ENCODE results near the gene HCRTR1. TPM values are rescaled to one million over a fixed set of nuclear protein-coding genes. Genes with fewer than 3 reads are reported as not detected.

The HCRTR1 gene
- total and polyA plus RNA-seq, 10 of the 15 experiments (the other 5 are each of a cell fraction or from before 2014, with no cell fraction given), result not detected

GRCh38 chr1:31567956-31568570 is 49.4 kb upstream of the HCRTR1 start (continued):
- TF ChIP-seq MEF2A (IDR thresholded peaks at IDR 0.05; ENCODE audit: insufficient read depth, low read depth, low read length) (no peak), TBL1XR1 (IDR thresholded peaks at IDR 0.05; ENCODE audit: low read depth, low read length) (no peak), CBX5 (IDR thresholded peaks at IDR 0.05; ENCODE audit: low read depth) (no peak), MYB (IDR thresholded peaks at IDR 0.05; ENCODE audit: borderline replicate concordance, low read depth, low read length) (no peak), ZNF622 (IDR thresholded peaks at IDR 0.05) (no peak), RELB (IDR thresholded peaks at IDR 0.05; ENCODE audit: low read depth) (no peak), MYC (IDR thresholded peaks at IDR 0.05; ENCODE audit: insufficient read depth, insufficient read length, insufficient replicate concordance, low read length, severe bottlenecking) (no peak), LARP7 (IDR thresholded peaks at IDR 0.05) (no peak), RFX5 (IDR thresholded peaks at IDR 0.05; ENCODE audit: low read depth, low read length) (no peak)
- TF ChIP-seq, protein P1, sequence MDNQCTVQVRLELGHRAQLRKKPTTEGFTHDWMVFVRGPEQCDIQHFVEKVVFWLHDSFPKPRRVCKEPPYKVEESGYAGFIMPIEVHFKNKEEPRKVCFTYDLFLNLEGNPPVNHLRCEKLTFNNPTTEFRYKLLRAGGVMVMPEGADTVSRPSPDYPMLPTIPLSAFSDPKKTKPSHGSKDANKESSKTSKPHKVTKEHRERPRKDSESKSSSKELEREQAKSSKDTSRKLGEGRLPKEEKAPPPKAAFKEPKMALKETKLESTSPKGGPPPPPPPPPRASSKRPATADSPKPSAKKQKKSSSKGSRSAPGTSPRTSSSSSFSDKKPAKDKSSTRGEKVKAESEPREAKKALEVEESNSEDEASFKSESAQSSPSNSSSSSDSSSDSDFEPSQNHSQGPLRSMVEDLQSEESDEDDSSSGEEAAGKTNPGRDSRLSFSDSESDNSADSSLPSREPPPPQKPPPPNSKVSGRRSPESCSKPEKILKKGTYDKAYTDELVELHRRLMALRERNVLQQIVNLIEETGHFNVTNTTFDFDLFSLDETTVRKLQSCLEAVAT (IDR thresholded peaks at IDR 0.05), result no peak
- TF ChIP-seq, protein P2, sequence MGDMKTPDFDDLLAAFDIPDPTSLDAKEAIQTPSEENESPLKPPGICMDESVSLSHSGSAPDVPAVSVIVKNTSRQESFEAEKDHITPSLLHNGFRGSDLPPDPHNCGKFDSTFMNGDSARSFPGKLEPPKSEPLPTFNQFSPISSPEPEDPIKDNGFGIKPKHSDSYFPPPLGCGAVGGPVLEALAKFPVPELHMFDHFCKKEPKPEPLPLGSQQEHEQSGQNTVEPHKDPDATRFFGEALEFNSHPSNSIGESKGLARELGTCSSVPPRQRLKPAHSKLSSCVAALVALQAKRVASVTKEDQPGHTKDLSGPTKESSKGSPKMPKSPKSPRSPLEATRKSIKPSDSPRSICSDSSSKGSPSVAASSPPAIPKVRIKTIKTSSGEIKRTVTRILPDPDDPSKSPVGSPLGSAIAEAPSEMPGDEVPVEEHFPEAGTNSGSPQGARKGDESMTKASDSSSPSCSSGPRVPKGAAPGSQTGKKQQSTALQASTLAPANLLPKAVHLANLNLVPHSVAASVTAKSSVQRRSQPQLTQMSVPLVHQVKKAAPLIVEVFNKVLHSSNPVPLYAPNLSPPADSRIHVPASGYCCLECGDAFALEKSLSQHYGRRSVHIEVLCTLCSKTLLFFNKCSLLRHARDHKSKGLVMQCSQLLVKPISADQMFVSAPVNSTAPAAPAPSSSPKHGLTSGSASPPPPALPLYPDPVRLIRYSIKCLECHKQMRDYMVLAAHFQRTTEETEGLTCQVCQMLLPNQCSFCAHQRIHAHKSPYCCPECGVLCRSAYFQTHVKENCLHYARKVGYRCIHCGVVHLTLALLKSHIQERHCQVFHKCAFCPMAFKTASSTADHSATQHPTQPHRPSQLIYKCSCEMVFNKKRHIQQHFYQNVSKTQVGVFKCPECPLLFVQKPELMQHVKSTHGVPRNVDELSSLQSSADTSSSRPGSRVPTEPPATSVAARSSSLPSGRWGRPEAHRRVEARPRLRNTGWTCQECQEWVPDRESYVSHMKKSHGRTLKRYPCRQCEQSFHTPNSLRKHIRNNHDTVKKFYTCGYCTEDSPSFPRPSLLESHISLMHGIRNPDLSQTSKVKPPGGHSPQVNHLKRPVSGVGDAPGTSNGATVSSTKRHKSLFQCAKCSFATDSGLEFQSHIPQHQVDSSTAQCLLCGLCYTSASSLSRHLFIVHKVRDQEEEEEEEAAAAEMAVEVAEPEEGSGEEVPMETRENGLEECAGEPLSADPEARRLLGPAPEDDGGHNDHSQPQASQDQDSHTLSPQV (IDR thresholded peaks at IDR 0.05), result no peak
- TF ChIP-seq, protein P3, sequence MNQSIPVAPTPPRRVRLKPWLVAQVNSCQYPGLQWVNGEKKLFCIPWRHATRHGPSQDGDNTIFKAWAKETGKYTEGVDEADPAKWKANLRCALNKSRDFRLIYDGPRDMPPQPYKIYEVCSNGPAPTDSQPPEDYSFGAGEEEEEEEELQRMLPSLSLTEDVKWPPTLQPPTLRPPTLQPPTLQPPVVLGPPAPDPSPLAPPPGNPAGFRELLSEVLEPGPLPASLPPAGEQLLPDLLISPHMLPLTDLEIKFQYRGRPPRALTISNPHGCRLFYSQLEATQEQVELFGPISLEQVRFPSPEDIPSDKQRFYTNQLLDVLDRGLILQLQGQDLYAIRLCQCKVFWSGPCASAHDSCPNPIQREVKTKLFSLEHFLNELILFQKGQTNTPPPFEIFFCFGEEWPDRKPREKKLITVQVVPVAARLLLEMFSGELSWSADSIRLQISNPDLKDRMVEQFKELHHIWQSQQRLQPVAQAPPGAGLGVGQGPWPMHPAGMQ (IDR thresholded peaks at IDR 0.05; ENCODE audit: borderline replicate concordance), result no peak
